Measurements from ENCODE around the gene PNPLA7. TPM values are rescaled to one million over a fixed set of nuclear protein-coding genes. Genes with fewer than 3 reads are reported as not detected.

Gene PNPLA7
- total and polyA plus RNA-seq, 2 of the 8 experiments (the other 6 are each of a cell fraction or from before 2014, with no cell fraction given): 0.35 to 0.47 TPM

DNA sequence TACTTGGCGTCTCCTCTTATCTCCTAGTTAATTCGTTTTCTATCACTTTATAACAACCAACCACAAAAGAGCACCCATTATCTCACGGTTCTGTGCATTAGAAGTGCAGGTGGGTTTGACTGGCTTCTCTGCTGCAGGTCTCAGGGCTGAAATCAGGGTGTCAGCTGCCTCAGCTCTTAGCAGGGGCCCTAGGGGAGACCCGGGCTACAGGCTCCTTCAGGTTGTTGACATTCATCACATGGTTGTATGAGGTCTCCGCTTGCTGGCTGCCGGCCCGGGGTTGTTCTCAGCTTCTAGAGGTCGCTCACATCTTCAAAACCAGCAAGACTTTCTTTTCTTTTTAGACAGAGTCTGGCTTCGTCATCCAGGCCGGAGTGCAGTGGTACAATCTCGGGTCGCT is 43.0 kb upstream of the PNPLA7 start (continued):
- TF ChIP-seq CREB1 (IDR thresholded peaks at IDR 0.05): no peak

Data from H1 (cell line).